Thyroid gland (tissue), 4 donors: ENCODE data around the gene COG5. TPM values are rescaled to one million over a fixed set of nuclear protein-coding genes. Genes with fewer than 3 reads are reported as not detected.

Experiments used
- DNase-seq, 2 donors: peaks; one replicate each; pipeline ENCODE4 v3.0.0-alpha.2; 2019
- H3K27ac ChIP-seq, 3 donors: fragments of 200-600 bp; sonication (generic); 1 replicate in 2 of 3; 2 replicates in 1 of 3; pipeline ENCODE4 v1.5.1; 2016 to 2019; ENCODE audit warnings: mild to moderate bottlenecking in 1 of 3, moderate library complexity in 1 of 3
- H3K27me3 ChIP-seq: fragments of 200-600 bp; sonication (generic); one replicate; pipeline ENCODE4 v1.5.1; 2019
- H3K36me3 ChIP-seq, 2 donors: fragments of 200-600 bp; sonication (generic); one replicate each; pipeline ENCODE4 v1.5.1; 2016 to 2019
- H3K4me1 ChIP-seq, 2 donors: fragments of 200-600 bp; sonication (generic); one replicate each; pipeline ENCODE4 v1.5.1; 2017 to 2019
- H3K4me3 ChIP-seq, 3 donors: fragments of 200-600 bp; sonication (generic); replicated peaks in 1 of 3; 1 replicate in 2 of 3; 2 replicates in 1 of 3; pipeline ENCODE4 v1.5.1; 2016; ENCODE audit warnings: mild to moderate bottlenecking in 1 of 3
- H3K9me3 ChIP-seq: fragments of 200-600 bp; sonication (generic); one replicate; pipeline ENCODE4 v1.5.1; 2017
- POLR2A ChIP-seq, 2 donors: fragments of 450-650 bp; IDR thresholded peaks; one replicate each; pipeline ENCODE4 v1.6.1; 2017; ENCODE audit warnings: antibody characterized with exemption in 2 of 2, mild to moderate bottlenecking in 2 of 2, moderate library complexity in 1 of 2
- WGBS, 2 donors: methylation state at CpG; one replicate each; pipeline ENCODE4 v1.1.5; 2017; 5-methylcytosine and 5-hydroxymethylcytosine counted together
- intact Hi-C: fragments of 100-400 bp; cut with DNase I; formaldehyde crosslinking; loops from one replicate; pipeline ENCODE4 v1.15.1; 2023
- total RNA-seq, 4 donors: library from RNA; depleted of rRNA; stranded (reverse); fragments of >200 nt; gene quantifications; one replicate each; pipeline ENCODE4 v1.2.3, GENCODE V29; 2016
- TF ChIP-seq, protein P1 (sequence below), 6 experiments: fragments of 200-600 bp in 3 of 6; fragments of 450-650 bp in 3 of 6; sonication (generic) in 3 of 6; IDR thresholded peaks; one replicate each; pipeline ENCODE4 v1.5.1; 2016 to 2019; ENCODE audit warnings: antibody characterized with exemption in 6 of 6, mild to moderate bottlenecking in 2 of 6, inconsistent platforms in 1 of 6, moderate library complexity in 1 of 6

The COG5 gene
- total RNA-seq, 4 donors from 2014 or later = 108 to 268 (median 148) TPM

DNA sequence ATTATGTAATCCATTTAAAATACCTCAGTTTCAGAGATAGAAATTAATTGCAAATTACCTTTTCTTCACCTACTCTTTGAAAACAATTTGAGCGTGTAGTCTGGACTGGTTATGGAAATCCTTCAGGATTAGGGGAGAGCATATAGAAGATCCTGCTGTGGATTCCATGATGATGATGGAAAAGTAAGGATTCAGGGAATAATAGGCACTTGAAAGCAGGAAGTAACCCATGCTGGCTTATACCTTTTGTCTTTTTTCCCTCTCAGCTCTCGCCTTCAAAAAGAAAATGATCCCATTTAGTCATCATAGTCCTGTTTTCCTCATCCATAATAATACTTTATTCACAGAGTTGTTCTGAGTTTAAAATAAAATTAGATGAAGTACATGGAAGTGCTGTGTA is 390.5 kb downstream of the COG5 start:
- no peak overlapping the region for H3K4me3 ChIP-seq
- TF ChIP-seq, protein P1, sequence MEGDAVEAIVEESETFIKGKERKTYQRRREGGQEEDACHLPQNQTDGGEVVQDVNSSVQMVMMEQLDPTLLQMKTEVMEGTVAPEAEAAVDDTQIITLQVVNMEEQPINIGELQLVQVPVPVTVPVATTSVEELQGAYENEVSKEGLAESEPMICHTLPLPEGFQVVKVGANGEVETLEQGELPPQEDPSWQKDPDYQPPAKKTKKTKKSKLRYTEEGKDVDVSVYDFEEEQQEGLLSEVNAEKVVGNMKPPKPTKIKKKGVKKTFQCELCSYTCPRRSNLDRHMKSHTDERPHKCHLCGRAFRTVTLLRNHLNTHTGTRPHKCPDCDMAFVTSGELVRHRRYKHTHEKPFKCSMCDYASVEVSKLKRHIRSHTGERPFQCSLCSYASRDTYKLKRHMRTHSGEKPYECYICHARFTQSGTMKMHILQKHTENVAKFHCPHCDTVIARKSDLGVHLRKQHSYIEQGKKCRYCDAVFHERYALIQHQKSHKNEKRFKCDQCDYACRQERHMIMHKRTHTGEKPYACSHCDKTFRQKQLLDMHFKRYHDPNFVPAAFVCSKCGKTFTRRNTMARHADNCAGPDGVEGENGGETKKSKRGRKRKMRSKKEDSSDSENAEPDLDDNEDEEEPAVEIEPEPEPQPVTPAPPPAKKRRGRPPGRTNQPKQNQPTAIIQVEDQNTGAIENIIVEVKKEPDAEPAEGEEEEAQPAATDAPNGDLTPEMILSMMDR (IDR thresholded peaks at IDR 0.05) = no peak
- TF ChIP-seq POLR2A (IDR thresholded peaks at IDR 0.05) = no peak
- intact Hi-C loops = no loop called here
- H3K4me1 ChIP-seq = peaks cover 39 to 48% of the 10 kb centered on the region in 2 donors
- no peak overlapping the region for H3K27ac ChIP-seq
- 90 to 94% methylated on average over 2 of the region's 2 CpGs for WGBS, 2 donors
- no peaks in the 10 kb centered on the region for H3K36me3 ChIP-seq
- H3K9me3 ChIP-seq = no peaks in the 10 kb centered on the region
- no peak for DNase-seq
- H3K27me3 ChIP-seq = no peaks in the 10 kb centered on the region

DNA sequence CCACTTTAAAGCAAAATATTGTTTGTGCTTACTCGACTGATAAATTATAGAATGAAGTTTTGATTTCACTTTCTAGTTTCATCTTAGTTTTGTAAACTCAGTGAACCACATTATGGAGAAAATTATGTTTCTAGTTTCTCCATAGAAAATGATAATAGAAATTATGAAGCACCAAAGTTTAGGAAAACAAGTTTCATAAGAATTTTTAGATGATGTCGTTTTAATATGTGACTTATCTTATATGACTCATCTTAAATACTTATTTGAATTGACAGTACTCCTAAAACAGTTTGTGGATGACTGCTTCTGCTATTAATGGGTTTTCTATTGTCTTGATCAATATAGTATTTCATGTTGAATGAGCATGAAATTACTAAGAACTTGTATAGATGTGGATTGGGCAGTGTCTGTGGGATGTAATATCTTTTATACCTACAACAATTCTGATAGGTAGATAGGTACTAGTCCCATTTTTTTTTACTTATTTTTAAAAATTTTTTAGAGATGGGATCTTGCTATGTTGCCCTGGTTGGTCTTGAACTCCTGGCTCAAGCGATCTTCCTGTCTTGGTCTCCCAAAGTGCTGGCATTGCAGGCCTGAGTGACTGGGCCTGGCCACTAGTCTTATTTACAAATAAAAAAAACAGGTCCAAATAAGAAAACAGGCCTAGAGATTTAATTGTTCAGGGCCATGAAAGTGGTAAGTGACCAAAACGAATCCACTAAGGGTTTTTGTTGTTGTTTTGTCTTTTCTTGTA is 391.3 kb downstream of the COG5 start:
- H3K4me1 ChIP-seq = peaks cover 39 to 48% of the 10 kb centered on the region in 2 donors
- no peaks in the 10 kb centered on the region for H3K36me3 ChIP-seq
- H3K27ac ChIP-seq = no peak overlapping the region
- no peaks in the 10 kb centered on the region for H3K9me3 ChIP-seq
- no peaks in the 10 kb centered on the region for H3K27me3 ChIP-seq
- intact Hi-C loops = no loop called here
- 84 to 86% methylated on average over 4 of the region's 4 CpGs for WGBS, 2 donors
- H3K4me3 ChIP-seq = no peak overlapping the region
- TF ChIP-seq POLR2A (IDR thresholded peaks at IDR 0.05) = no peak
- TF ChIP-seq, protein P1 (IDR thresholded peaks at IDR 0.05) = no peak
- no peak for DNase-seq

DNA sequence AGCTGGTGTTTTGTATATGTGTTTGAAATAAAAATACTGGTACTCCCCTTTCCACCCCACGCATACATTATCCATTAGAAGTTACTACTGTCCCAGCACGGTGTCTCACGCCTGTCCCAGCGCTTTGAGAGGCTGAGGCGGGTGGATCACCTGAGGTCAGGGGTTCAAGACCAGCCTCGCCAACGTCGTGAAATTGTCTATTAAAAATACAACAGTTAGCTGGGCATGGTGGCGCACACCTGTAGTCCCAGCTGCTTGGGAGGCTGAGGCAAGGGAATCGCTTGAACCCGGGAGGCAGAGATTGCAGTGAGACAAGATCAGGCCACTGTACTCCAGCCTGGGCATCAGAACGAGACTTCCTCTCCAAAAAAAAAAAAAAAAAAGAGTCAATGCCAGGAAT is 392.2 kb downstream of the COG5 start:
- Histone ChIP-seq H3K9me3 (no peaks in the 10 kb centered on the region), H3K4me3 (no peak overlapping the region), H3K27me3 (no peaks in the 10 kb centered on the region), H3K4me1 (peaks cover 39 to 48% of the 10 kb centered on the region in 2 donors), H3K27ac (peak overlapping the region in 1 of 3 donors; percentile 25), H3K36me3 (no peaks in the 10 kb centered on the region)
- WGBS, 2 donors = 92 to 94% methylated on average over 12 of the region's 12 CpGs
- TF ChIP-seq POLR2A (IDR thresholded peaks at IDR 0.05) = no peak
- TF ChIP-seq, protein P1 (IDR thresholded peaks at IDR 0.05) = no peak
- DNase-seq = no peak
- intact Hi-C loops = no loop called here

DNA sequence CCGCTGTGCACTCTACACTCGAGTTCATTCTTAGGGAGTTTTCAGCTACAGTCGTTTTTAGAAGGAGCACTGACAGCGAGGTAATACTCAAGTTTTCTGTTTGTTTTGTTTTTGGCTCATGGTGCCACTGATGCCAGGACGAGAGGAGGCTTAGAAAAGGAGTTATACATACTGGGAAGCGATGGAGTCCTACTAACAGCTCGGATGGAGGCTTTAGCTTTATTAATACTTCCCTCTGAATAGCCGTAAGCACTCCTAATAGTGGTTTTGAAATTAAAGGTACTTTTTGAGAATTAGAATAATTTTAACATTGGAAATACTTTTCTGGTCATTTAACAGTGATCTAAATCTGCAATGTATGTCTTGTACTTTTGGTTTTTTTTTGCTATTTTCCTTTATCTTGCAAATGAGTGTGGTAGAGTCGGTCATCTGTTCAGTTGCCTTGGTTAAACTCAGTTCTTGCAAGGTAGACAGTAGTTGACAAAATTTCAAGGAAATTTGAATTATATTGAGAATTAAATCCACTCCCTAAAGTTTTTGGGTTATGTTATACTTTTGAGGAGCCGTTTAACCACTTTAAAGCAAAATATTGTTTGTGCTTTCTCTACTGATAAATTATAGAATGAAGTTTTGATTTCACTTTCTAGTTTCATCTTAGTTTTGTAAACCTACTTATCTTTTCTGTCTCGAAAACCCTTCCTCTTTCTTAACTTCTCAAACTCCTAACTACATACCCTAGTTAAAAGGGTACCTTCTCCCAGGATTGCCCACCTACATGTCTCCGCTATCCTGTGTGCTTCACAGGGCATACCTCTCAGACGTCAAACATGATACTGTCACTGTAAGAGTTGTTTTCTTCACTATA is 393.4 kb downstream of the COG5 start:
- DNase-seq = no peak
- Histone ChIP-seq H3K4me3 (peak overlapping the region in 2 of 3 donors; percentile 21 to 83), H3K27me3 (no peaks in the 10 kb centered on the region), H3K36me3 (no peaks in the 10 kb centered on the region), H3K9me3 (no peaks in the 10 kb centered on the region), H3K4me1 (peaks cover 39 to 44% of the 10 kb centered on the region in 2 donors), H3K27ac (peak overlapping the region; percentile 70 to 99 (median 97))
- TF ChIP-seq, protein P1 (IDR thresholded peaks at IDR 0.05) = no peak
- no peak for TF ChIP-seq POLR2A (IDR thresholded peaks at IDR 0.05)
- intact Hi-C loops = no loop called here
- WGBS, 2 donors = 13 to 16% methylated on average over 13 of the region's 13 CpGs
